Medulla oblongata (tissue), 1 donor: Measurements from ENCODE around the gene GNAL.
"Not testable (repeated sequence)": the region's sequence is repeated elsewhere in the genome, so short reads cannot be mapped to it uniquely, and the experiment has no call there.

Experiments used
- DNase-seq: peaks from one replicate; pipeline ENCODE4 v3.0.0-alpha.2; 2015; ENCODE audit errors: extremely low spot score

The GNAL gene

DNA sequence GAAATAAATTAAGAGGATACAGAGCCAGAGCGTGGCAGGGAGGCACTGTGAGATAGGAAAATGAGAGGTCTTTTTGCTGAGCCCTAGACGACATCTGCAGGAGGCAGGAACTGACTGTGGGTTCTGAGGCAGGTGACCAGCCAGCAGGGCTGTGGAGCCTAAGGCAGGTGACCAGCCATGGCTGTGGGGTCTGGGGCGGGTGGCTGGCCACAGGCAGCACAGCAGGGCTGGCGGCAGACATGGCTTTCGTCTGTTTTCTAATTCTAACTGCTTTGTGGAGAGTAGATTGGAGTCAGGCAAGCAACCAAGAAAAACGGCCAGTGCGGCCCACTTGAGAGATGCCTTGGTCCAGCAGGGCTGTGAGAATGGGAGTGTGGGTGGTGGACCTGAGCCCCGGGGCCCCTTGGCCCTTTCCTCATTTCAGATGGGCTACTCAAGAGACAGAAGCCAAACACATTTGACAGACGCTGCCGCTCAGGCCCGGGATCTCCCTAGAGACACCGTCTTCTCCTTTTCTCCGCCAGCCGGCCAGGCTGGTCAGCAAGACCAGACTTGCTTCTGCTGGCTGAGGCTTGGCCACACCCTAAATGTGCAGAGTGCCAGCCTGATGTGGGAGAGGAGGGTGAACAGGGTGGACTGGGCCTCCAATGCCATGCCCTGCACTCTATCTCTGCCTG, 19.7 kb upstream of the GNAL start:
- no peak for DNase-seq

DNA sequence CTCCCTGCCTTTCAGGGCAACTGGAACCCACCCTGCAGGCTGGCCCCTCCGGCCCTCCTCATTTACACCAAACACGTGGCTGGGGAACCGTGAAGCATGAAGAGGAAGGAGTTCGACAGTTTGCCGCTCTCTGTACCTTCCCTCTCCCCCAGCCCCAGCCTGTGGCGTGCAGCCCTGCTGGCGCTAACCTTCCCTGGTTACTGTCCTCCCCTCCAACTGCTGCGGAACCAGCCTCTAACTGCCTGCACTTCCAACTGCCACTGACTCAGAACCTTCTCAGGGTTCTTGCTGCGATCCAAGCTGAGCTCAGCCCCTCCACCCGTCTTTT, 19.2 kb upstream of the GNAL start:
- DNase-seq: no peak

DNA sequence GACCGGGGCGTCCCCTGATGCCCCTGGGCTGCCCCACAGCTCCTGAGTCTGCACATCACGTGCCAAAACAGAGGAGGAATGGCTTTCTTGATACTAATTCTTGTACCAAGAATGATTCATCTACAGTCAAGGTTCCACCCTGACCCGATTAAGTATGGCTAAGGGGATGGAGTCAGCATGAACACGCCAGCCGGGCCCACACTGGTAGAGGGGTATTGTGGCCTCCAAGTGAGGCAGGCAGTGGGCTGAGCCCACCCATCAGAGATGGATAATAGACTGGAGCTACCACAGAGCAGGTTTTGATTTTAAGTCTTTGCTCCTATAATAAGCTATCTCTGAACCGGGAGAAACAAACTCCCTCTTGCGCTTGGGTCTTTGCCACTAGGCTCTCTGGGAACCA, 17.9 kb upstream of the GNAL start:
- no peak for DNase-seq

DNA sequence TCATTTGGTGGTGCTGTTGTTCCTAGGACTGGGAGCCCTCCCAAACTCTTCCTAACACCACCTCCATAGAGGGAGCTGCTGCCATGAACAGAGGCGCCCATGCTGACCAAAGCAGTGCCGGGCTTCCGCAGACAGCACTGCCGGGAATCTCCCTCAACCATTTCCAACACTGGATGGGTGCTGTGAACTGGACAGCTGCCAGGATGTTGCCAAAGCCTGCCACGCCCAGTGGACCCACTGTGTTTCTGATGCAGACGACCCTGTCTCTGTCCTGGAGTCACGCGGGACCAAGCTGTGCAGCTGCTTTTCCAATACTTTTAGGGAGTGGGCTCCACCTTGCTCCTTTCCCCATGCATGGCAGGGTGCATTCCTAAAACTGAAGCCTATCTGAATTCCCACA, 16.9 kb upstream of the GNAL start:
- DNase-seq: no peak

DNA sequence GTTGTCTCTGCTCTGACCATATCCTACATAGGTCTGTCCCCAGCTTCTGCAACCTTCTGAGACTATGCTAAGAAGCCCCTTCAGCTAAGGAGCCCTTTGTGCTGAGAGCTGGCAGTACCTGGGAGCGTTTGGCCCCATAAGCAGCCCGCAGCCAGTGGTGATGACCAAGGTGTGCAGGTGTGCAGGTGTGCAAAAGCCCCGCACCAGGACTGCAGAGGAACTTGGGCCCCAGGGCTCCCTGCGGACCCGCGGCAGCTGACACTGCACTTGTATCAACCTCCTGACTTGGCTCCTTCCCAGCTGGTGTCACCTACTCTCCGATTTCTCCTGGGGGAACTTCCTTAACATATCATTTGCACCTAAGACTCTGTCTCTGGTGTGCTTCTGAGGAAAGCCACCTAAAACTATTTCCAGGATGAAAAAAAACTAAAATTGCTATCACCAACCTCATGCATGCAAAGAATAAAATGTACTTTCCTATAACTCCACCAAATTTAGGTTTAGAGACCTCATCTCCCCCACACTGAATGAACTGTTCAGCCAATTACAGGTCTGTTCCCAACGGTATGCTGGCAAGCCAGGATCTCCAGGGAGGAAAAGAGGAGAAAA, 16.1 kb upstream of the GNAL start:
- DNase-seq: no peak

DNA sequence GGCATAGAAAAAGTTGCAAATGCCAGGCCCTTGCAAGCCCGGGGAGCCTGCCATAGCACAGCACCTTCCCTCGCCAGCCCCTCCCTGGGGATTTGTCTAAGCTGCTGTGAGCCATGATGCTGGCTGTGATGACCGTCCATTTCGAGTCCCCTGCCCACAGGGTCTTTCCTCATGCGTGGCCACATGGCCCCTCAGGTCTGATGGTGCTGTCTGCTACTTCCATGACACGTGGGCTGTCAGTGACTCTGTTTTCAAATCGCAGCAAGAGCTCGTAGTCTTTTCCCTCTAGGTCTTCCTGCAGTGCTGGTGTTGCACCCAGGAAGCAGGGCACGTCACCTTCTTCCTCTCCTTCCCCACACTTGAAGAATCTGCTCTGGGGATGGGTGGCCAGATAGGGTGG, 15.5 kb upstream of the GNAL start:
- DNase-seq: no peak

DNA sequence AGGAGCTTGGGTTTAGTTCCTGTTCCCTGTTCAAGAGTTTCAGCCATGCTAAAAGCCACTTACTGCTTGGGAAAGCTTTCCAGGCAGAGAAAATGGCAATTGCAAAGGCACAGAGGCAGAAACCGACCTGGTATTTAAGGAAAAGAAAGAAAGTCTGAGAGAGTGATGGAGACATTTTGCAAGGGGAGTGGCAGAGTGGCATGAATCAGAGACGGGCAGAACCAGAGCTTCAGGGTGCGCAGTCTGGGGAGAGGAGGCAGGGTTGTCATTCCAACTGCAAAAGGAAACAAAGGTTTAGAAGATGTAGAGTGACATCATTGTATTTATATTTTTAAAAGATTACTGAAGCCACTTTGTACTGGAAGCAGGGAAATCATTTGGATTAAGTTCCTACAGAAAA, 14.9 kb upstream of the GNAL start:
- DNase-seq: no peak

DNA sequence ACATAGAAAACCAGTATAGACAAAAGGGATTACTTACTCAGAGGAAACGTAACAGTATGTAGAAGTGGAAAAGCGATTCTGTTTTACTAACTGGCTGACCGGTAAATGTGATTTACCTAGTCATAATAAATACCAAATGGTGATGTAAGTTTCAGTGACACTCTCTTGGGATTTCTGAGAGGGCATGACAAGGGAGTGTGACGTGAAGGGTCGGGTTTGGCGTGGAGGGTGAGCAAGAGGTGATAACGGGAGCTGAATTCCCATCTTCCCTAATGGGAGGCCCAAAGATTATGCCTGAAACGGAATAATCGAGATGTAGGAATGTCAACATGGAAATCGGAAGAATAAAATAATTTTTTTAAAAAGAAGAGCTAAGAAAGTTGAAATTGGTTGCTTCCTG, 12.7 kb upstream of the GNAL start:
- no peak for DNase-seq

DNA sequence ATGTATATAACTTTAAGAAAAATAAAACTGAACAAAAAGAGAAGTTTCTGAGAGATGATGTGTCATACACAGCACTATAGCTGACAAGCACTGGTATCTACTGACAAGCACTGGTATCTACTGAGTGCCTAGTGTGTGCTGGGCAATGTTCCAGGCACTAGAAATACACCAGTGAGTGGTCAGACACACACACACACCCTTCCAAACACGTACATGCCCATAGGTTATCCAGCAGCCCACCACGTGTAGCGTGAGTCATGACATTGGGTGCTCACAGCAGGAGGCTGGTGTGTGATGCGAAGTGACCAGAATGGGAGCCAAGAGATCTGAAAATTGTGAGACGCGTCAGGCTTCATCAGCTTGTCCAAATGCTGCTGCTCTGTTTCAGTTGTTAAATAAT, 12.2 kb upstream of the GNAL start:
- DNase-seq: no peak

DNA sequence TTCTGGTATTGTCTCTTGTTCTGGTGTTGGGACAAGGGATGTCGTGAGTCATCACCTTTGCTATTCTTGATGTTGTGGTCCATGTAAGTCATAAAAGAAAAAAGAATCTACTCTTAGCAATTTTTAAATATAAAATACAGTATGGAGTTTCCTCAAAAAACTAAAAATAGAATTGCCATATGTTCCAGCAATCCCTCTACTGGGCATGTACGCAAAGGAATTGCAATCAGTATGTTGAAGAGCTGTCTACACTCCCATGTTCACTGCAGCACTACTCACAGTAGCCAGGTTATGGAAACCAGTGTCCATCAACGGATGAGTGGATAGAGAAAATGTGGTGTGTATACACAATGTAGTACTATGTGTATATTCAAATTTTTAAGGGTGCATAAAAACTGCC, 10.9 kb upstream of the GNAL start:
- DNase-seq: no peak

DNA sequence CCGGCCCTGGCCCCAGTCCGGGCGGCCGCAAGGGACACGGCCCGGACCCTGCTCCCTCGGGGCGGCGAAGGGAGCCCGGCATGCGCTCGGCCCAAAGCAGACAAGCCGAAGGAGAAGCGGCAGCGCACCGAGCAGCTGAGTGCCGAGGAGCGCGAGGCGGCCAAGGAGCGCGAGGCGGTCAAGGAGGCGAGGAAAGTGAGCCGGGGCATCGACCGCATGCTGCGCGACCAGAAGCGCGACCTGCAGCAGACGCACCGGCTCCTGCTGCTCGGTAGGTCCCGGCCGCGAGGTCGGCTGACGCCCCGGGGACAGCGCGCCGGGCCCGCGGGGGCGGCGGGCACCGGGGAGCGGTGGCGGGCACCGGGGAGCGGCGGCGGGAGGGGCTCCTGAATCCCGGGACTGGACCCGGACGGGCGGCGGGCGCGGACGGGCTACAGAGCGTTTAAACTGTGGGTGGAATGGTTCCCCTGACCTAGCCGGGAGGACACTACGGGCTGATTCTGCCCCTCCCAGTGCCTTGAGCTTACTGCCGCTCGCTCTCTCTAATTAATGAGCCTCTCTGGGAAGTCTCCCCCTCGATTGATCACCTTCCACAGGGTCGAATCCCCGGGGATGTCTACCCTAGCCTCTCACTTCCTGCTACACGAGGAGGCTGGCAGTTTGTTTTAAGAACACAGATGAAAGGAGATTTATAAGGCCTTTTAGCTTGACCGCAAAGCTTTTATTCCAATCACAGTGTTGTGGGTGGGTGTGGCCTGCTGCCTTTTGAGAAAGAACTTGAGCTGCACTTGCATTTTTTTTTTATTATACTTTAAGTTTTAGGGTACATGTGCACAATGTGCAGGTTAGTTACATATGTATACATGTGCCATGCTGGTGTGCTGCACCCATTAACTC, 853 bp downstream of the GNAL start:
- DNase-seq: no peak

DNA sequence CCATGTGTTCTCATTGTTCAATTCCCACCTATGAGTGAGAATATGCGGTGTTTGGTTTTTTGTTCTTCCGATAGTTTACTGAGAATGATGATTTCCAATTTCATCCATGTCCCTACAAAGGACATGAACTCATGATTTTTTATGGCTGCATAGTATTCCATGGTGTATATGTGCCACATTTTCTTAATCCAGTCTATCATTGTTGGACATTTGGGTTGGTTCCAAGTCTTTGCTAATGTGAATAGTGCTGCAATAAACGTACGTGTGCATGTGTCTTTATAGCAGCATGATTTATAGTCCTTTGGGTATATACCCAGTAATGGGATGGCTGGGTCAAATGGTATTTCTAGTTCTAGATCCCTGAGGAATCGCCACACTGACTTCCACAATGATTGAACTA, 1.6 kb downstream of the GNAL start:
- DNase-seq: not testable (repeated sequence)

DNA sequence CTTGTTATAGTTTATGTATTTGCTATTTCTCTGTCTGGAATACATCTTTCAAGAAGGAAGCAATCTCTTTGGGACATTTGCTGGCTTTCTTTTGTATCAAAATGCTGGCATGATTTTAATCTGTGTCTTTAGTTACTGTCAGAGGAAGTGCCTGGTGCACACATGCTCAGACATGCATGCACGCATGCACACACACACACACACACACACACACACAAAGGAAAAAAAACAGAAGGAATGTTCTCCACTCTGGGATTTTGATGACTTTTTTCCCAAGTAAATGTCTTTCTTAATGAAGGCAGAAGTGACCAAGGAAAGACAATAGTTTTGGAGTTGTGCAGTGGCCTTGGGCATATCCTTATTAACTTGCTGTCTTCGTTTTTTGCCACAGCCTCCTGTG, 6.7 kb downstream of the GNAL start:
- no peak for DNase-seq

DNA sequence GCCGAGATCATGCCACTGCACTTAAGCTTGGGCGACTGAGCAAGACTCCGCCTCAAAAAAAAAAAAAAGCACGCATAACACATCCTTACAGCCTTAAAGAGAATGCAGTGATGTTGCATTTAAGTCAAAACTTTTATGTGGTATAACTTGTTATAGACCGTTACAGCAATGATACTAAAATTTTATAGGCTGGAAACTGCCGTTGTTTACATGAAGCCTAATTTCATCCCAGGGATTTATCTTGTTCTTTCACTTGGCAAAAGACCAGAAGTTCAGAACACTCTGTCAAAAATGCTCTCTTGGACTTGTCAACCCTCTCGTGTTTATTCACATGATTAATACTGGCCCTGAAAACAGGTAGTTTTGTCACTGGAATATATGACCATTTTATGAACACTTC, 7.4 kb downstream of the GNAL start:
- no peak for DNase-seq

DNA sequence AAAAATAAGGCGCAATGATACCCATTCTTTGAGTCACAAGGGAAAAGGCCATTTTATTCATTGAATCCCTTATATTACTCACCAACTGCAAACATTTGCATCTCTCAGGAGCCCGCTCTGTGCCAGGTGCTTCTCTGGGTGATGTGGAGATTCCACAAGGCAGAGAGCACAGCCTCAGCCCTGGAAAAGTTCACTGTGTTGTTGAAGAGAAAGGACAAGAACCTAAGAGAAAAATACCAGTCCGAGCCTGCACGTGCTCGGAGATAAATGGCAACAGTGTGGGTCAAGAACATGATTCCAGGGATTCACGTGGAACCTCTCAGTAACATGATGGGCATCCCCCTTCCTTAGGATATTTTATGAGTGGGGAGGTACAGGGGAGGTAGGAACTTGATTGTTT, 11.8 kb downstream of the GNAL start:
- DNase-seq: no peak

DNA sequence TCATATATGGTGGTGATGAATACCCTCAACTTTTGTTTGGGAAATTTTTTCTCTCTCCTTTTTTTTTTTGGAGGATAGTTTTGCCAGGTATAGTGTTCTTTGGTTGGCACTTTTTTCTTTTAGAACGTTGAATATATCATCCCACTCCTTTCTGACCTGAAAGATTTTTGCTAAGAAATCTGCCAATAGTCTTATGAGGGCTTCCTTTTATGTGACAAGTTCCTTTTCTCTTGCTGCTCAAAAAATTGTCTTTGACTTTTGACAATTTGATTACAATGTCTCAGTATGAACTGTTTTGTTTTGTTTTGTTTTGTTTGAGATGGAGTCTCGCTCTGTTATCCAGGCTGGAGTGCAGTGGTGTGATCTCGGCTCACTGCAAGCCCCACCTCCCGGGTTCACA, 21.5 kb downstream of the GNAL start:
- no peak for DNase-seq

DNA sequence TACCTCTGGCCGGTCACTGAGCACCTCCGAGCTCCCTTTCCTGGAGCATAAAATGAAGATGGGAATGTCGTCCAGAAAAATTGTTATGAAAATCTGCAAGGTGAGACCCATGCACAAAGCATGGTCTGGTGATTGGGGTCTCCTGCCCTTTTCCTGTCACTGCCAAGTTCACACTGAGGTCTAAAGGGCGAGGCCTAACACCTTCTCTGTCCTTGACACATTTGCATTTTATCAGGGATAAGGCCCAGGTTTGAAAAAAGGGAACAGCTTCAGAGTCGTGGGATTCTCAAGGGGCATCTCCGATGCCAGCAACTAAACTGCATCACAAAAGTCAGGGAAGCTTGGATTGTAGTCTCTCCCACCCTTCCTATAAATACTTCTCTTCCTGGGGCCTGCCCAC, 24.7 kb downstream of the GNAL start:
- no peak for DNase-seq

DNA sequence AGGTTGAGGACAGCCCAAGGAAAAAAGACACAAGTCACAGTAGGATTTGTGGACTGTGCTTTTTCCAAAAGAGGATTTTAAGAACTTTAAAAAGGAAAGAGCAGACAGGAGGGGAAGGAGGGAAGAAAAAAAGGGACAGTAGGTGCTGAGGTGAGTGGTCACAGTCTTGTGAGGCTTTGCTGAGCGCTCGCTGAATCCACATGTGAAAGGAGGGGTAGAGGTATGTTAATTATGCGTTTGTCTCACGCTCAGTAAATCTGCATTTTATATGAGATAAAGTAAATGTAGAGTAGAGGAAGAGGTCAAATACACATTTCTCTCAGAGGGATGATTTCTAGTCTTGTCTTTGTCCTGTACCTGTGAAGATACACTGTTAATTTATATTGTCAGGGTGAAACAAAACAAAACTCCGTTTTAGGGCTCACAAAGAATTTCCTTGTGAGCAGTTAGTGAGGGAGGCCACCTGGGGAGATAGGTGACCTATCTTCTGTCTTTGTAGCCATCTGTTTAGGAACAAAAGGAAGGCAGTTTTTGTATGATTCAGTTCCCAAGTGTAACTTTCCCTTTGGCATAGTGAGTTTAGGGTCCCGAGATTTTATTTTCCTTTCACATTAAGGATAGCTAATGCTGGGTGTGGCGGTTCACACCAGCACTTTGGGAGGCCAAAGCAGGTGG, 25.3 kb downstream of the GNAL start:
- no peak for DNase-seq

DNA sequence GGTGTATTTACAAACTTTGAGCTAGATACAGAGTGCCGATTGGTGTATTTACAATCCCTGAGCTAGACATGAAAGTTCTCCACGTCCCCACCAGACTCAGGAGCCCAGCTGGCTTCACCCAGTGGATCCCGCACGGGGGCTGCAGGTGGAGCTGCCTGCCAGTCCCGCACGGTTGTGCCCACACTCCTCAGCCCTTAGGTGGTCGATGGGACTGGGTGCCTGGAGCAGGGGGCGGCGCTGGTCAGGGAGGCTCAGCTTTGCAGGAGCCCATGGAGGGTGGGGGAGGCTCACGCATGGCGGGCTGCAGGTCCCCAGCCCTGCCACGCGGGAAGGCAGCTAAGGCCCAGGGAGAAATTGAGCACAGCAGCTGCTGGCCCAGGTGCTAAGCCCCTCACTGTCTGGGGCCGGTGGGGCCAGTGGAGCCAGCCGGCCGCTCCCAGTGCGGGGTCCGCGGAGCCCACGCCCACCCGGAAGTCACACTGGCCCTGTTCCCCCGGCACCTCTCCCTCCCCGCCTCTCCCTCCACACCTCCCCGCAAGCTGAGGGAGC, 27.8 kb downstream of the GNAL start:
- not testable (repeated sequence) for DNase-seq

DNA sequence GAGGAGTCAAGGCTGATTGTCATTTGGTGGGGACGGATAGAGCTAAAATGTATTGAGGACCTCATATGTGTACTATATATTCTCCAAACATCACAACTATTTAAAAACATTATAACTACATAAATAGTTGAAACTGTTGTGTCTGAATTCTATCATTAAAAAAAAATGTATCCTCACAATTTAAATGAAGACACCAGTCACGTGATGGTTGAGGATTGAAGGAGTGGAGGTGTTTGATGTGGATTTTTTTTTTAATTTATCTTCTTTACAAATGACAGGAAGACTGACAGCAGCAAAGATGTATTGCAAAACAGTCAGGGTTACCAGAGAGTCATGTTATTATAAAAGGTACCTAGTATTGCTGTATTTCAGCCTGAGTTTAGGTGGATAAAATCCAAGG, 30.0 kb downstream of the GNAL start:
- DNase-seq: no peak

DNA sequence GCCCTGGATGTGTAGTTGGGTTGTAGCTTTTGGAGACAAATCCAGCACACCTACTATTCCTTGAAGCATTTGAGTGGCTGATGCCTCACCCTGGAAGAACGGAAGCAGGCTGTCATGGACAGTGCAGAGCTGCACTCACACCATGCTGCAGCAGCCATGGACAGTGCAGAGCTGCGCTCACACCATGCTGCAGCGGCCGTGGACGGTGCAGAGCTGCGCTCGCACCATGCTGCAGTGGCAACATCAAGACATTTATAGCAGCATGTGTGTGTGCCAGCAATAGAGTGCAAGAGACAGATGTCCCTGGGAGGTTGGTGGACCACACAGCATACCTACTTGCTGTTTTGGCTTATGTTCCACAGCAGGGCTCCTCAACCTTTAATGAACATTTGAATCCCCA, 30.6 kb downstream of the GNAL start:
- no peak for DNase-seq

DNA sequence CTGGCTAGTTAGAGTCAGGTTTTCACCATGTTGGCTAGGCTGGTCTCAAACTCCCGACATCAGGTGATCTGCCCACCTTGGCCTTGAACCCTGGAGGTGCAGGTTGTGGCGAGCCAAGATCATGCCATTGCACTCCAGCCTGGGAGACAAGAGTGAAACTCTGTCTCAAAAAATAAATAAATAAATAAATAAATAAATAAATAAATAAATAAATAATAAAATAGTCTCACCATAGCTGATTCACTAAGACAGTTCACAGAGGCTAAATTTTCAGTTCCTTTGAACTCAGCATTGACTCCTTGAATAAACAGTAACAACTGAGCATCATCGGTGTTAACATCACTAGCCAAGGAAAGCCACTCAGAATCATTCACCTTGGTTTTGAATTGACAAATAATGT, 32.7 kb downstream of the GNAL start:
- DNase-seq: no peak
